GM10266 (cell line): Measurements from ENCODE around the gene CASZ1.

ENCODE experiments used
- DNase-seq: peaks from one replicate; pipeline ENCODE4 v3.0.0; 2012; ENCODE audit errors: extremely low spot score
- TF ChIP-seq, protein P1 (sequence below): IDR thresholded peaks from 2 replicates; pipeline ENCODE4 v1.5.1; 2012; ENCODE audit warnings: mild to moderate bottlenecking, low read depth; ENCODE audit not compliant: control insufficient read depth, insufficient read depth; ENCODE audit errors: missing control alignments

Gene CASZ1

GRCh38 chr1:10821388-10821787 is 24.9 kb upstream of the CASZ1 start:
- DNase-seq, result no peak
- TF ChIP-seq, protein P1, sequence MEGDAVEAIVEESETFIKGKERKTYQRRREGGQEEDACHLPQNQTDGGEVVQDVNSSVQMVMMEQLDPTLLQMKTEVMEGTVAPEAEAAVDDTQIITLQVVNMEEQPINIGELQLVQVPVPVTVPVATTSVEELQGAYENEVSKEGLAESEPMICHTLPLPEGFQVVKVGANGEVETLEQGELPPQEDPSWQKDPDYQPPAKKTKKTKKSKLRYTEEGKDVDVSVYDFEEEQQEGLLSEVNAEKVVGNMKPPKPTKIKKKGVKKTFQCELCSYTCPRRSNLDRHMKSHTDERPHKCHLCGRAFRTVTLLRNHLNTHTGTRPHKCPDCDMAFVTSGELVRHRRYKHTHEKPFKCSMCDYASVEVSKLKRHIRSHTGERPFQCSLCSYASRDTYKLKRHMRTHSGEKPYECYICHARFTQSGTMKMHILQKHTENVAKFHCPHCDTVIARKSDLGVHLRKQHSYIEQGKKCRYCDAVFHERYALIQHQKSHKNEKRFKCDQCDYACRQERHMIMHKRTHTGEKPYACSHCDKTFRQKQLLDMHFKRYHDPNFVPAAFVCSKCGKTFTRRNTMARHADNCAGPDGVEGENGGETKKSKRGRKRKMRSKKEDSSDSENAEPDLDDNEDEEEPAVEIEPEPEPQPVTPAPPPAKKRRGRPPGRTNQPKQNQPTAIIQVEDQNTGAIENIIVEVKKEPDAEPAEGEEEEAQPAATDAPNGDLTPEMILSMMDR, result no peak

DNA sequence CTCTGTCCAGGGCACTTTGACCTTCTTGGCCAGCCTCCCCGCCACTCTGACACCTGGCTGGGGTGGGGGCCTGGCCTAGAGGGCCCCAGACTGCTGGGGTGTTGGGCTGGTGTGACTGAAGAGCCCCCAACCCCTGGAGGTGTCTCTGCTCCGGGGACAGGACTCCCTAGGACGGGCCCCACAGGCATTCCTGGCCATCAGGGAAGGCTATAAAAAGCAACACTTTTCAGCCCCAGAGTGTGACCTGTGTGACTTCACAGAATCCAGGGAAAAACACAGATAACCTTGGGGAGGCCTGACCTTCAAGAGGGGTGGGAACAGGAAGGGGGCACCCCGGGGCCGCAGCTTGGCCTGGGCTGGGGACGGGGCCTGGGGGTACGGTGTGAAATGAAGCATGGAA is 24.0 kb upstream of the CASZ1 start:
- no peak for DNase-seq
- TF ChIP-seq, protein P1, result no peak

- TF ChIP-seq, protein P1, result no peak
- DNase-seq, result no peak
Measured at GRCh38 chr1:10819198-10819901, 22.9 kb upstream of the CASZ1 start.

- TF ChIP-seq, protein P1, result no peak
- DNase-seq, result no peak
Measured at GRCh38 chr1:10818262-10819197, 22.1 kb upstream of the CASZ1 start.

DNA sequence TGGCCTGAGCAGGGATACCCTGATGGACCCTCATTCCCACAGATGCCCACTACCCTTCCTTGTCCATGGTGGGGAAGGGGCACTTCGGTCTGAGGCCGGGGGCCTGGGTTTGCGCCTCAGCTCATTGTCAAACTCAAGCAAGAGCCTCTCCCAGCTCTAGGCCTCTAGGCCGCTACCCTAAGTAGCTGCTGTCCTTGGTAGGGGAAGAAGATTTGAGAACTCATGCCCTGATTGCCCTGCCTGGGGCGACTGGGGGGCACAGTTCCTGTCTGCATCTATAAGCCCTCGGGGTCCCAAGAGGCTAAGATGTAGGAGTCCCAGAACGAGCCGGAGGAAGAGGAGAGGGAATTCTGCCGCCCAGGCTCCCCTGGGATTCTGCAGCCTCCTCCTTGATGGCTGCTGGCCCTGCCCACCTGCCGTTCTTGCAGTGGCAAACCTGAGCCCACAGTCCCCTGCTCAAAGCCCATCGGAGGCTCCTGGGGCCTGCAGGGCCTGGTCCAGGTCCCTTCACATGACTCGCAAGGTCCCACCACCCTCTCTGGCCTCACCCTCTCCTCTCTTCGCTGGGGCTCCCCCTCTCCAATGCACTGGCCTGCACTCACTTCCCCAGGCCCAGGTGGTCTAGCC is 20.4 kb upstream of the CASZ1 start:
- TF ChIP-seq, protein P1, result no peak
- DNase-seq, result no peak

DNA sequence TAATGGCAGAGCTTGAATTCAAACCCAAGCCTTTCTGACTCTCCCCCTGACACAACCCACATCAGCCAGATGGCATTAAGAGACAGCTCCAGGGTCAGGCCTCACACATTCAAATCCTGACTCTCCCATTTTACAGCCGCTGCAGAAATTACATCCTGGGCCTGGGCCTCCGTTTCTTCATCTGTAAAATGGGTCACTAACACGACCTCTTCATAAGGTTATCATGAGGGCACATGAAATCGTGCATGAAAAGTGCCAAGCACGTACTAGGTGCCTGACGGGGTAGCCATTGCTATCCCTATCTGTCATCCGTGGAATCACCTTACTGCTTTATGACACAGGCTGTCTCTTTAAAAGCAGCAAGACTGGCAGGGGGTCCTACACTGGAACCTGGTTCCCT is 19.8 kb upstream of the CASZ1 start:
- no peak for DNase-seq
- TF ChIP-seq, protein P1, result no peak
